Measurements from ENCODE around the gene SPDEF. TPM values are rescaled to one million over a fixed set of nuclear protein-coding genes. Genes with fewer than 3 reads are reported as not detected.

SPDEF gene
- total and polyA plus RNA-seq, 2 of the 13 experiments (the other 11 are each of a cell fraction or from before 2014, with no cell fraction given) = not detected

DNA sequence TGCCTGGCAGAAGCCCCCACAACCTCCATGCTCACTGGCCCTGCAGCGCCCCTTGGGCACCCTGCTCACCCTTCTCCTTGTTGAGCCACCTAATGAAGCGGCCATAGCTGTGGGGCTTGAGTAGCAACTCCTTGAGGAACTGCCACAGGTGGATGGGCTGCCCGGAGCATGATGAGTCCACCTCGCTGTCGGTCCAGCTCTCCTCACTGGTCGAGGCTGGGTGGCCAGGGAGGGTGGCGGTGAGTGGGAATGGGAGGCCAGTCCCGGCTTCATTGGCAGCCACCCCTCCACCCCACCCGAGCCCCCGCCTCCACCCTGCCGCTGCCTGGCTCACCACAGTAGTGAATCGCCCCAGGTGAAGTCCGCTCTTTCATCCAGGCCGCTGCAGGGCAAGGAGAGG, 16.9 kb downstream of the SPDEF start (continued):
- TF ChIP-seq, protein P1, sequence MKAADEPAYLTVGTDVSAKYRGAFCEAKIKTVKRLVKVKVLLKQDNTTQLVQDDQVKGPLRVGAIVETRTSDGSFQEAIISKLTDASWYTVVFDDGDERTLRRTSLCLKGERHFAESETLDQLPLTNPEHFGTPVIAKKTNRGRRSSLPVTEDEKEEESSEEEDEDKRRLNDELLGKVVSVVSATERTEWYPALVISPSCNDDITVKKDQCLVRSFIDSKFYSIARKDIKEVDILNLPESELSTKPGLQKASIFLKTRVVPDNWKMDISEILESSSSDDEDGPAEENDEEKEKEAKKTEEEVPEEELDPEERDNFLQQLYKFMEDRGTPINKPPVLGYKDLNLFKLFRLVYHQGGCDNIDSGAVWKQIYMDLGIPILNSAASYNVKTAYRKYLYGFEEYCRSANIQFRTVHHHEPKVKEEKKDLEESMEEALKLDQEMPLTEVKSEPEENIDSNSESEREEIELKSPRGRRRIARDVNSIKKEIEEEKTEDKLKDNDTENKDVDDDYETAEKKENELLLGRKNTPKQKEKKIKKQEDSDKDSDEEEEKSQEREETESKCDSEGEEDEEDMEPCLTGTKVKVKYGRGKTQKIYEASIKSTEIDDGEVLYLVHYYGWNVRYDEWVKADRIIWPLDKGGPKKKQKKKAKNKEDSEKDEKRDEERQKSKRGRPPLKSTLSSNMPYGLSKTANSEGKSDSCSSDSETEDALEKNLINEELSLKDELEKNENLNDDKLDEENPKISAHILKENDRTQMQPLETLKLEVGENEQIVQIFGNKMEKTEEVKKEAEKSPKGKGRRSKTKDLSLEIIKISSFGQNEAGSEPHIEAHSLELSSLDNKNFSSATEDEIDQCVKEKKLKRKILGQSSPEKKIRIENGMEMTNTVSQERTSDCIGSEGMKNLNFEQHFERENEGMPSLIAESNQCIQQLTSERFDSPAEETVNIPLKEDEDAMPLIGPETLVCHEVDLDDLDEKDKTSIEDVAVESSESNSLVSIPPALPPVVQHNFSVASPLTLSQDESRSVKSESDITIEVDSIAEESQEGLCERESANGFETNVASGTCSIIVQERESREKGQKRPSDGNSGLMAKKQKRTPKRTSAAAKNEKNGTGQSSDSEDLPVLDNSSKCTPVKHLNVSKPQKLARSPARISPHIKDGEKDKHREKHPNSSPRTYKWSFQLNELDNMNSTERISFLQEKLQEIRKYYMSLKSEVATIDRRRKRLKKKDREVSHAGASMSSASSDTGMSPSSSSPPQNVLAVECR (CRISPR knock-in tag; IDR thresholded peaks at IDR 0.05; ENCODE audit: borderline replicate concordance) = no peak
- TF ChIP-seq, protein P2, sequence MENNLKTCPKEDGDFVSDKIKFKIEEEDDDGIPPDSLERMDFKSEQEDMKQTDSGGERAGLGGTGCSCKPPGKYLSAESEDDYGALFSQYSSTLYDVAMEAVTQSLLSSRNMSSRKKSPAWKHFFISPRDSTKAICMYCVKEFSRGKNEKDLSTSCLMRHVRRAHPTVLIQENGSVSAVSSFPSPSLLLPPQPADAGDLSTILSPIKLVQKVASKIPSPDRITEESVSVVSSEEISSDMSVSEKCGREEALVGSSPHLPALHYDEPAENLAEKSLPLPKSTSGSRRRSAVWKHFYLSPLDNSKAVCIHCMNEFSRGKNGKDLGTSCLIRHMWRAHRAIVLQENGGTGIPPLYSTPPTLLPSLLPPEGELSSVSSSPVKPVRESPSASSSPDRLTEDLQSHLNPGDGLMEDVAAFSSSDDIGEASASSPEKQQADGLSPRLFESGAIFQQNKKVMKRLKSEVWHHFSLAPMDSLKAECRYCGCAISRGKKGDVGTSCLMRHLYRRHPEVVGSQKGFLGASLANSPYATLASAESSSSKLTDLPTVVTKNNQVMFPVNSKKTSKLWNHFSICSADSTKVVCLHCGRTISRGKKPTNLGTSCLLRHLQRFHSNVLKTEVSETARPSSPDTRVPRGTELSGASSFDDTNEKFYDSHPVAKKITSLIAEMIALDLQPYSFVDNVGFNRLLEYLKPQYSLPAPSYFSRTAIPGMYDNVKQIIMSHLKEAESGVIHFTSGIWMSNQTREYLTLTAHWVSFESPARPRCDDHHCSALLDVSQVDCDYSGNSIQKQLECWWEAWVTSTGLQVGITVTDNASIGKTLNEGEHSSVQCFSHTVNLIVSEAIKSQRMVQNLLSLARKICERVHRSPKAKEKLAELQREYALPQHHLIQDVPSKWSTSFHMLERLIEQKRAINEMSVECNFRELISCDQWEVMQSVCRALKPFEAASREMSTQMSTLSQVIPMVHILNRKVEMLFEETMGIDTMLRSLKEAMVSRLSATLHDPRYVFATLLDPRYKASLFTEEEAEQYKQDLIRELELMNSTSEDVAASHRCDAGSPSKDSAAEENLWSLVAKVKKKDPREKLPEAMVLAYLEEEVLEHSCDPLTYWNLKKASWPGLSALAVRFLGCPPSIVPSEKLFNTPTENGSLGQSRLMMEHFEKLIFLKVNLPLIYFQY (CRISPR knock-in tag; IDR thresholded peaks at IDR 0.05; ENCODE audit: borderline replicate concordance) = no peak
- TF ChIP-seq MYNN (CRISPR knock-in tag; IDR thresholded peaks at IDR 0.05; ENCODE audit: low read depth) (no peak), HNRNPL (IDR thresholded peaks at IDR 0.05; ENCODE audit: low read depth, low read length) (no peak)

DNA sequence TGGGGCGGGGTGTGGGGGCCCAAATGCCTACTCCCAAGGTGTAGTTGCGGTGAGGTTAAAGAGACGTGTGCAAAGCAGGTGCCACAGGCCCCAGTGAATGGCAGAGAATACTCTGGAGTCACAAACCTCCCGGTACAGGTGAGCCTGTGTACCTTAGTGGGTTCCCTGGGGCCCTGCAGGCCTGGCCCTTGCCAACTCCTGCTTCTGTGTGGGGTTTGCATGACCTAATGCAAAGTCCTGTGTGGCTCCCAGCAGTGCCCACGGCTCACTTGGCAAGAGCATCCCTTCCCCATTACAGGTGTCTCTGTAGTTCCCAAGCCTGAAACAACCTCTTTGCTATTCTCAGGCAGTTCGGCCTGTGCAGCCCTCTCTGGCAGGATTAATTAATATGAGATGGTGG, 17.5 kb downstream of the SPDEF start:
- Histone ChIP-seq H3K4me2 (ENCODE audit: low read depth, low read length) (no peak overlapping the region), H3K4me3 (replicated peaks in 1 of 3; ENCODE audit: insufficient read depth in 1 of 3, low read depth in 2 of 3, low read length in 3 of 3) (no peak overlapping the region), H3K79me2 (ENCODE audit: insufficient read depth, low read length) (no peaks in the 10 kb centered on the region), H3K9me3 (ENCODE audit: low read length) (no peaks in the 10 kb centered on the region), H3K9ac (ENCODE audit: insufficient read depth, low read depth, low read length) (no peak overlapping the region), H2AFZ (ENCODE audit: low read length) (no peak overlapping the region), H3K36me3 (replicated peaks in 1 of 2; ENCODE audit: control insufficient read depth in 1 of 2, insufficient read depth in 2 of 2, low read length in 2 of 2) (no peaks in the 10 kb centered on the region), H3K27ac (ENCODE audit: extremely low read length, insufficient read depth, low read length) (no peak overlapping the region), H3K4me1 (ENCODE audit: insufficient read depth, low read length) (peaks cover 4% of the 10 kb centered on the region; the same call in 1 of the 2 replicates), H4K20me1 (ENCODE audit: insufficient read depth, low read length) (no peaks in the 10 kb centered on the region), H3K27me3 (ENCODE audit: control insufficient read depth in 1 of 2, insufficient read depth in 2 of 2, low read length in 2 of 2) (peaks cover 16 to 67% of the 10 kb centered on the region in 2 experiments)
- 15% methylated on average over 6 of the region's 6 CpGs for WGBS (ENCODE audit: low lambda C conversion rate)
- BruUV-seq (replicated peaks) = no TSS peak
- intact Hi-C loops (cut with micrococcal nuclease; ENCODE audit: unreplicated experiment) (no loop called here), in situ Hi-C loops (cut with HindIII; ENCODE audit: extremely low pct_ligation_motif_present, low pct_unique_long_range_greater_than_20kb) (no loop called here)
- POLR2A ChIA-PET = no interaction called here
- FAIRE-seq (no peak), ATAC-seq (no peak), DNase-seq (ENCODE audit: low spot score) (no peak)
- CTCF ChIA-PET (ENCODE audit: low intra/inter-chr PET ratio, low total read pairs) = no interaction called here
- TF ChIP-seq ZNF12 (CRISPR knock-in tag; IDR thresholded peaks at IDR 0.05) (no peak), NR3C1 (CRISPR knock-in tag; IDR thresholded peaks at IDR 0.05) (no peak), ZNF138 (CRISPR knock-in tag; IDR thresholded peaks at IDR 0.05; ENCODE audit: low read depth) (no peak), PCBP1 (IDR thresholded peaks at IDR 0.05; ENCODE audit: borderline replicate concordance, low read depth, low read length) (no peak)

Data from HepG2 (cell line).